WTC11 (cell line): ENCODE measurements around the gene ZBTB20.

Experiments
- CREB1 ChIP-seq: sonication (generic); formaldehyde crosslinking; IDR thresholded peaks from 2 replicates; pipeline ENCODE4 v1.8.0; 2023; ENCODE audit warnings: mild to moderate bottlenecking, missing genetic modification reagents
- CTCF ChIP-seq: fragments of 200-600 bp; IDR thresholded peaks from 2 replicates; pipeline ENCODE4 v1.8.0; 2022; ENCODE audit warnings: antibody characterized with exemption
- ZNF138 ChIP-seq: sonication (generic); formaldehyde crosslinking; conservative IDR thresholded peaks from 2 replicates; pipeline ENCODE4 v1.8.1; 2022; ENCODE audit warnings: mild to moderate bottlenecking, moderate library complexity, missing genetic modification reagents
- ZNF416 ChIP-seq: fragments of 250-450 bp; sonication (Bioruptor Pico); IDR thresholded peaks from 2 replicates; pipeline ENCODE4 v1.9.0; 2021; ENCODE audit warnings: mild to moderate bottlenecking, inconsistent platforms

GRCh38 chr3:114872050-114872449 is 275.0 kb downstream of the ZBTB20 start:
- TF ChIP-seq ZNF138: no peak
- TF ChIP-seq CTCF: no peak
- no peak for TF ChIP-seq ZNF416 (CRISPR knock-in tag)
- TF ChIP-seq CREB1 (CRISPR knock-in tag): no peak
